Esophagus (tissue), 2 donors: Measurements from ENCODE around the gene KLHDC3. TPM values are rescaled to one million over a fixed set of nuclear protein-coding genes. Genes with fewer than 3 reads are reported as not detected.

Experiments used
- H3K27ac ChIP-seq, 2 donors: one replicate each; pipeline ENCODE4 v1.5.1; 2013; ENCODE audit warnings: low read depth in 2 of 2, mild to moderate bottlenecking in 2 of 2, inconsistent platforms in 1 of 2, low read length in 1 of 2, moderate library complexity in 1 of 2
- H3K27me3 ChIP-seq, 2 donors: one replicate each; pipeline ENCODE4 v1.6.1; 2013; ENCODE audit warnings: low read length in 2 of 2, control low read depth in 1 of 2, mild to moderate bottlenecking in 1 of 2; ENCODE audit not compliant: insufficient read depth in 2 of 2, control insufficient read depth in 1 of 2
- H3K36me3 ChIP-seq, 2 donors: one replicate each; pipeline ENCODE4 v1.6.1; 2013; ENCODE audit warnings: low read length in 1 of 2; ENCODE audit not compliant: control insufficient read depth in 2 of 2, insufficient read depth in 2 of 2
- H3K4me1 ChIP-seq, 2 donors: one replicate each; pipeline ENCODE4 v1.6.1; 2013; ENCODE audit warnings: low read length in 1 of 2; ENCODE audit not compliant: control insufficient read depth in 2 of 2, insufficient read depth in 2 of 2
- H3K4me3 ChIP-seq, 2 donors: one replicate each; pipeline ENCODE4 v1.5.1; 2013; ENCODE audit warnings: low read length in 2 of 2, mild to moderate bottlenecking in 2 of 2, low read depth in 1 of 2, moderate library complexity in 1 of 2
- H3K9me3 ChIP-seq, 2 donors: one replicate each; pipeline ENCODE4 v1.6.1; 2013; ENCODE audit warnings: mild to moderate bottlenecking in 2 of 2, low read depth in 1 of 2, low read length in 1 of 2, moderate library complexity in 1 of 2; ENCODE audit not compliant: control insufficient read depth in 2 of 2, insufficient read depth in 1 of 2
- WGBS, 2 donors: extraction: QIAGEN DNeasy Blood & Tissue Kit; methylation state at CpG; one replicate each; pipeline ENCODE4 v1.1.7; 2013; 5-methylcytosine and 5-hydroxymethylcytosine counted together
- polyA plus RNA-seq, 2 donors: library from polyadenylated mRNA; stranded (reverse); fragments of 200-250 nt; gene quantifications; one replicate each; pipeline ENCODE4 v1.2.3, GENCODE V29; 2013
- donor health status: healthy with polysubstance abuse.
- donor health status: Bipolar disorder and iron deficiency.

KLHDC3 gene
- polyA plus RNA-seq, 2 donors: 39.3 to 40.9 TPM

GRCh38 chr6:42973926-42974325, 40.1 kb upstream of the KLHDC3 start:
- peaks cover 0 to 7% of the 10 kb centered on the region in 2 donors for H3K4me1 ChIP-seq
- no peaks in the 10 kb centered on the region for H3K9me3 ChIP-seq
- no peak overlapping the region for H3K4me3 ChIP-seq
- no peak overlapping the region for H3K27ac ChIP-seq
- 86 to 92% methylated on average over 3 of the region's 3 CpGs for WGBS, 2 donors
- no peaks in the 10 kb centered on the region for H3K27me3 ChIP-seq
- H3K36me3 ChIP-seq: peaks cover 4 to 6% of the 10 kb centered on the region in 2 donors

- 62 to 63% methylated on average over 5 of the region's 5 CpGs for WGBS, 2 donors
- Histone ChIP-seq H3K9me3 (no peaks in the 10 kb centered on the region), H3K36me3 (no peaks in the 10 kb centered on the region), H3K4me3 (no peak overlapping the region), H3K27me3 (no peaks in the 10 kb centered on the region), H3K27ac (no peak overlapping the region), H3K4me1 (peaks cover 0 to 11% of the 10 kb centered on the region in 2 donors)
Observed at GRCh38 chr6:42974919-42975505, 39.0 kb upstream of the KLHDC3 start.

- 0% methylated on average over 28 of the region's 28 CpGs for WGBS, 2 donors
- Histone ChIP-seq H3K4me3 (peak overlapping the region; percentile 71 to 97), H3K4me1 (peaks cover 0 to 10% of the 10 kb centered on the region in 2 donors), H3K9me3 (no peaks in the 10 kb centered on the region), H3K27me3 (no peaks in the 10 kb centered on the region), H3K36me3 (no peaks in the 10 kb centered on the region), H3K27ac (peak overlapping the region; percentile 87 to 90)
Observed at GRCh38 chr6:42978487-42978838, 35.6 kb upstream of the KLHDC3 start.

GRCh38 chr6:42978839-42979522, 35.1 kb upstream of the KLHDC3 start, which contains the start of gene PEX6:
TSS of gene PEX6 (minus strand) at chr6:42979181. CDS start at chr6:42979150, 31 bp downstream.
- Histone ChIP-seq H3K27ac (peak within 1 kb of the TSS; percentile 87 to 90), H3K4me3 (peak within 1 kb of the TSS; percentile 71 to 97), H3K4me1 (peaks cover 3 to 12% of the 10 kb centered on the region in 2 donors), H3K36me3 (no peaks in the 10 kb centered on the region), H3K9me3 (no peaks in the 10 kb centered on the region), H3K27me3 (no peaks in the 10 kb centered on the region)
- 0% methylated on average over 48 to 59 of the region's 59 CpGs for WGBS, 2 donors

GRCh38 chr6:42979523-42980177, 34.4 kb upstream of the KLHDC3 start:
- Histone ChIP-seq H3K27ac (peak overlapping the region; percentile 87 to 90), H3K4me3 (peak overlapping the region; percentile 71 to 97), H3K9me3 (no peaks in the 10 kb centered on the region), H3K27me3 (no peaks in the 10 kb centered on the region), H3K36me3 (no peaks in the 10 kb centered on the region), H3K4me1 (peaks cover 3 to 11% of the 10 kb centered on the region in 2 donors)
- 37 to 43% methylated on average over 9 of the region's 9 CpGs for WGBS, 2 donors

GRCh38 chr6:42981836-42982235, 32.2 kb upstream of the KLHDC3 start:
- WGBS, 2 donors: 87 to 89% methylated on average over 5 of the region's 5 CpGs
- no peak overlapping the region for H3K4me3 ChIP-seq
- no peak overlapping the region for H3K27ac ChIP-seq
- no peaks in the 10 kb centered on the region for H3K36me3 ChIP-seq
- H3K4me1 ChIP-seq: peaks cover 3 to 21% of the 10 kb centered on the region in 2 donors
- no peaks in the 10 kb centered on the region for H3K27me3 ChIP-seq
- H3K9me3 ChIP-seq: no peaks in the 10 kb centered on the region

- peaks cover 5 to 24% of the 10 kb centered on the region in 2 donors for H3K4me1 ChIP-seq
- H3K9me3 ChIP-seq: no peaks in the 10 kb centered on the region
- H3K27ac ChIP-seq: peak within 1 kb of the TSS; percentile 83 to 93
- H3K36me3 ChIP-seq: peaks cover 0 to 3% of the 10 kb centered on the region in 2 donors
- peak within 1 kb of the TSS; percentile 72 to 84 for H3K4me3 ChIP-seq
- 1% methylated on average over 49 to 59 of the region's 59 CpGs for WGBS, 2 donors
- H3K27me3 ChIP-seq: no peaks in the 10 kb centered on the region
Observed at GRCh38 chr6:42984001-42984923, 29.8 kb upstream of the KLHDC3 start, which contains the start of gene PPP2R5D. TSS of gene PPP2R5D (plus strand) at chr6:42984570. CDS start at chr6:42984678, 108 bp downstream.

GRCh38 chr6:42984924-42985475, 29.0 kb upstream of the KLHDC3 start:
- Histone ChIP-seq H3K27ac (peak overlapping the region; percentile 77 to 83), H3K4me3 (peak overlapping the region; percentile 72 to 84), H3K9me3 (no peaks in the 10 kb centered on the region), H3K4me1 (peaks cover 5 to 19% of the 10 kb centered on the region in 2 donors), H3K36me3 (peaks cover 3 to 4% of the 10 kb centered on the region in 2 donors), H3K27me3 (no peaks in the 10 kb centered on the region)
- 9 to 11% methylated on average over 13 of the region's 13 CpGs for WGBS, 2 donors
